ENCODE data around the gene IL10RA.

DNA sequence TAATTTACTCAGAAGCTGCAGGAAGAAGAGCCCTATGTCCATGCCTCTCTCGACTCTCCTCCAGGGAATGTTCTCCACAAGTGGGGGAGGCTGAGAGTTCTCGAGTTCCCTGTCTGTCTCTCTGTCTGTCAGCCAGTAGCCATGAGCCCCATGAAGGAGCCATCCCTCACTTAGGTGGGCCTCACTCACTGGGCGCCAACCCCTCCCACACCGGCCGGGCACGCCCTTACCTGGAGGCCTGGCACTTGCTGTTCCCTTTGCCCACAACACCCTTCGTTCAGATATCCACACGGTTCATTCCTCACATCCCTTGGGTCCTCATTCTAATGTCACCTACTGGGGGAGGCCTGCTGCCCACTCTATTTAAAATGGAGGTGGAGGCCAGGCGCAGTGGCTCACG, 14.2 kb upstream of the IL10RA start:
- TF ChIP-seq, protein P1, sequence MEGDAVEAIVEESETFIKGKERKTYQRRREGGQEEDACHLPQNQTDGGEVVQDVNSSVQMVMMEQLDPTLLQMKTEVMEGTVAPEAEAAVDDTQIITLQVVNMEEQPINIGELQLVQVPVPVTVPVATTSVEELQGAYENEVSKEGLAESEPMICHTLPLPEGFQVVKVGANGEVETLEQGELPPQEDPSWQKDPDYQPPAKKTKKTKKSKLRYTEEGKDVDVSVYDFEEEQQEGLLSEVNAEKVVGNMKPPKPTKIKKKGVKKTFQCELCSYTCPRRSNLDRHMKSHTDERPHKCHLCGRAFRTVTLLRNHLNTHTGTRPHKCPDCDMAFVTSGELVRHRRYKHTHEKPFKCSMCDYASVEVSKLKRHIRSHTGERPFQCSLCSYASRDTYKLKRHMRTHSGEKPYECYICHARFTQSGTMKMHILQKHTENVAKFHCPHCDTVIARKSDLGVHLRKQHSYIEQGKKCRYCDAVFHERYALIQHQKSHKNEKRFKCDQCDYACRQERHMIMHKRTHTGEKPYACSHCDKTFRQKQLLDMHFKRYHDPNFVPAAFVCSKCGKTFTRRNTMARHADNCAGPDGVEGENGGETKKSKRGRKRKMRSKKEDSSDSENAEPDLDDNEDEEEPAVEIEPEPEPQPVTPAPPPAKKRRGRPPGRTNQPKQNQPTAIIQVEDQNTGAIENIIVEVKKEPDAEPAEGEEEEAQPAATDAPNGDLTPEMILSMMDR (conservative IDR thresholded peaks at IDR 0.05; ENCODE audit: low read depth, low read length), result no peak
- TF ChIP-seq EZH2 (IDR thresholded peaks at IDR 0.05; ENCODE audit: low read length, unreplicated experiment) (no peak), EZH2phosphoT487 (IDR thresholded peaks at IDR 0.05; ENCODE audit: borderline replicate concordance, low read length) (no peak)
